ENCODE measurements around the gene TARBP2. TPM values are rescaled to one million over a fixed set of nuclear protein-coding genes. Genes with fewer than 3 reads are reported as not detected.
"Not testable (repeated sequence)": the region's sequence is repeated elsewhere in the genome, so short reads cannot be mapped to it uniquely, and the experiment has no call there.

Gene TARBP2
- total and polyA plus RNA-seq, 2 donors from 2014 or later, result 32.5 to 36.3 TPM

- H3K27ac ChIP-seq (ENCODE audit: low read depth in 2 of 2, low read length in 2 of 2), result peak overlapping the region in 1 of 2 donors; percentile 61
- H3K9me3 ChIP-seq (ENCODE audit: control insufficient read depth in 2 of 3, insufficient read depth in 1 of 3, low read length in 3 of 3), result no peaks in the 10 kb centered on the region
- H3K4me1 ChIP-seq (ENCODE audit: control insufficient read depth in 2 of 3, insufficient read depth in 2 of 3, low read depth in 1 of 3, low read length in 3 of 3), result peaks cover 0 to 4% (median 0%) of the 10 kb centered on the region in 3 donors
- peak overlapping the region in 2 of 3 donors; percentile 47 to 51 for H3K9ac ChIP-seq (ENCODE audit: low read length in 3 of 3)
- intact Hi-C loops (cut with DNase I), result no loop called here
- no peaks in the 10 kb centered on the region for H3K27me3 ChIP-seq (ENCODE audit: control insufficient read depth, insufficient read depth, low read length)
- DNase-seq (peak in 4 of 5 donors; percentile 56 to 87 (median 68)), FAIRE-seq (no peak)
- peaks cover 3 to 16% (median 8%) of the 10 kb centered on the region in 3 donors for H3K36me3 ChIP-seq (ENCODE audit: control insufficient read depth in 2 of 3, insufficient read depth in 3 of 3, low read length in 3 of 3)
- TF ChIP-seq CTCF (IDR thresholded peaks at IDR 0.05; ENCODE audit: borderline replicate concordance, extremely low read depth, insufficient read depth), result peak; percentile 88
- no peak overlapping the region for H3K4me3 ChIP-seq (ENCODE audit: low read length in 3 of 3)
These were observed 42.5 kb downstream of the TARBP2 start for GRCh38 chr12:53543539-53543938.

GRCh38 chr12:53548354-53548753 is 47.3 kb downstream of the TARBP2 start:
- not testable (repeated sequence) for H3K27me3 ChIP-seq (ENCODE audit: control insufficient read depth, insufficient read depth, low read length); H3K4me1 ChIP-seq (ENCODE audit: control insufficient read depth in 2 of 3, insufficient read depth in 2 of 3, low read depth in 1 of 3, low read length in 3 of 3); DNase-seq; H3K4me3 ChIP-seq (ENCODE audit: low read length in 3 of 3); FAIRE-seq; H3K9me3 ChIP-seq (ENCODE audit: control insufficient read depth in 2 of 3, insufficient read depth in 1 of 3, low read length in 3 of 3); H3K9ac ChIP-seq (ENCODE audit: low read length in 3 of 3); H3K36me3 ChIP-seq (ENCODE audit: control insufficient read depth in 2 of 3, insufficient read depth in 3 of 3, low read length in 3 of 3); H3K27ac ChIP-seq (ENCODE audit: low read depth in 2 of 2, low read length in 2 of 2)
- intact Hi-C loops (cut with DNase I), result loop anchor here (5.0 kb wide), 1 partner anchor 124 kb away; no protein-coding TSS in a partner anchor

GRCh38 chr12:53550131-53550530 is 49.0 kb downstream of the TARBP2 start:
- H3K36me3 ChIP-seq (ENCODE audit: control insufficient read depth in 2 of 3, insufficient read depth in 3 of 3, low read length in 3 of 3); H3K4me3 ChIP-seq (ENCODE audit: low read length in 3 of 3); H3K4me1 ChIP-seq (ENCODE audit: control insufficient read depth in 2 of 3, insufficient read depth in 2 of 3, low read depth in 1 of 3, low read length in 3 of 3); intact Hi-C loops (cut with DNase I); FAIRE-seq; H3K9ac ChIP-seq (ENCODE audit: low read length in 3 of 3); H3K9me3 ChIP-seq (ENCODE audit: control insufficient read depth in 2 of 3, insufficient read depth in 1 of 3, low read length in 3 of 3); H3K27ac ChIP-seq (ENCODE audit: low read depth in 2 of 2, low read length in 2 of 2); H3K27me3 ChIP-seq (ENCODE audit: control insufficient read depth, insufficient read depth, low read length); DNase-seq: not testable (repeated sequence)

- Histone ChIP-seq H3K9ac (ENCODE audit: low read length in 3 of 3) (no peak overlapping the region), H3K4me3 (ENCODE audit: low read length in 3 of 3) (no peak overlapping the region), H3K36me3 (ENCODE audit: control insufficient read depth in 2 of 3, insufficient read depth in 3 of 3, low read length in 3 of 3) (peaks cover 4 to 7% (median 6%) of the 10 kb centered on the region in 3 donors), H3K27ac (ENCODE audit: low read depth in 2 of 2, low read length in 2 of 2) (no peak overlapping the region), H3K4me1 (ENCODE audit: control insufficient read depth in 2 of 3, insufficient read depth in 2 of 3, low read depth in 1 of 3, low read length in 3 of 3) (no peaks in the 10 kb centered on the region), H3K9me3 (ENCODE audit: control insufficient read depth in 2 of 3, insufficient read depth in 1 of 3, low read length in 3 of 3) (no peaks in the 10 kb centered on the region), H3K27me3 (ENCODE audit: control insufficient read depth, insufficient read depth, low read length) (no peaks in the 10 kb centered on the region)
- FAIRE-seq (no peak), DNase-seq (no peak)
- intact Hi-C loops (cut with DNase I), result no loop called here
- no peak for TF ChIP-seq CTCF (IDR thresholded peaks at IDR 0.05; ENCODE audit: borderline replicate concordance, extremely low read depth, insufficient read depth)
These were observed 49.5 kb downstream of the TARBP2 start for GRCh38 chr12:53550595-53550994.
